IMR-90 (cell line): ENCODE results near the gene CALCOCO1. TPM values are rescaled to one million over a fixed set of nuclear protein-coding genes. Genes with fewer than 3 reads are reported as not detected.

ENCODE experiments used
- ATAC-seq: fragments of 200-7000 bp; cut with Tn5 transposase; 2 replicates; pipeline ENCODE4 v1.9.1; 2020; ENCODE audit warnings: low read depth, mild to moderate bottlenecking, moderate library complexity
- BruUV-seq: library from RNA; stranded (reverse); fragments of 400-500 nt; replicated peaks from 2 replicates; lab custom pipeline; 2021; lab: Mats Ljungman, UMichigan
- CTCF ChIA-PET: fragments of 300-600 bp; formaldehyde crosslinking; extraction: SDS; loops from one replicate; lab custom pipeline; 2021; ENCODE audit warnings: antibody characterized with exemption; lab: Yijun Ruan, JAX
- POLR2A ChIA-PET: fragments of 300-600 bp; sonication (Branson Sonifier 250); formaldehyde crosslinking; loops from one replicate; lab custom pipeline; 2022; ENCODE audit warnings: antibody characterized with exemption; ENCODE audit not compliant: unreplicated experiment; lab: Charles Lee
- DNase-seq: peaks from one replicate; pipeline ENCODE4 v3.0.0; 2013
- H2AFZ ChIP-seq: replicated peaks from 2 replicates; pipeline ENCODE3; 2013; ENCODE audit warnings: low read length, mild to moderate bottlenecking; ENCODE audit not compliant: poor library complexity
- H2AK5ac ChIP-seq: 2 replicates; pipeline ENCODE4 v1.6.1; 2013; ENCODE audit warnings: low read depth, low read length, inconsistent platforms
- H2AK9ac ChIP-seq: replicated peaks from 2 replicates; pipeline ENCODE3; 2013; ENCODE audit warnings: mild to moderate bottlenecking, low read depth, low read length, moderate library complexity; ENCODE audit not compliant: poor library complexity
- H2BK120ac ChIP-seq: 2 replicates; pipeline ENCODE4 v1.6.1; 2013; ENCODE audit warnings: low read depth, low read length, inconsistent platforms
- H2BK15ac ChIP-seq: 3 replicates; pipeline ENCODE4 v1.6.1; 2013; ENCODE audit warnings: low read depth, low read length, inconsistent platforms
- H2BK20ac ChIP-seq: 2 replicates; pipeline ENCODE4 v1.6.1; 2013; ENCODE audit warnings: low read depth, mild to moderate bottlenecking, inconsistent platforms, low read length, moderate library complexity
- H2BK5ac ChIP-seq: 2 replicates; pipeline ENCODE4 v1.6.1; 2013; ENCODE audit warnings: mild to moderate bottlenecking, low read depth, low read length, inconsistent platforms; ENCODE audit not compliant: poor library complexity, severe bottlenecking
- H3K14ac ChIP-seq: replicated peaks from 2 replicates; pipeline ENCODE4 v1.6.1; 2013; ENCODE audit warnings: low read depth, low read length, inconsistent platforms
- H3K18ac ChIP-seq: 2 replicates; pipeline ENCODE4 v1.6.1; 2013; ENCODE audit warnings: low read depth, low read length, control low read depth
- H3K23ac ChIP-seq: 2 replicates; pipeline ENCODE4 v1.6.1; 2013; ENCODE audit warnings: low read depth, low read length, inconsistent platforms
- H3K27ac ChIP-seq: 2 replicates; pipeline ENCODE4 v1.5.1; 2013; ENCODE audit warnings: mild to moderate bottlenecking, control low read depth, low read length; ENCODE audit not compliant: insufficient read depth
- H3K27me3 ChIP-seq: 2 replicates; pipeline ENCODE4 v1.6.1; 2013; ENCODE audit warnings: low read length; ENCODE audit not compliant: control insufficient read depth, insufficient read depth
- H3K36me3 ChIP-seq: 2 replicates; pipeline ENCODE4 v1.6.1; 2013; ENCODE audit warnings: low read length, mixed read lengths; ENCODE audit not compliant: control insufficient read depth, insufficient read depth
- H3K4ac ChIP-seq: 2 replicates; pipeline ENCODE4 v1.6.1; 2013; ENCODE audit warnings: low read depth, low read length, inconsistent platforms
- H3K4me1 ChIP-seq: 2 replicates; pipeline ENCODE4 v1.6.1; 2013; ENCODE audit warnings: low read length, mixed read lengths; ENCODE audit not compliant: control insufficient read depth, insufficient read depth
- H3K4me2 ChIP-seq: 2 replicates; pipeline ENCODE4 v1.6.1; 2013; ENCODE audit warnings: low read depth, mild to moderate bottlenecking, control low read depth, low read length, moderate library complexity
- H3K4me3 ChIP-seq: 2 replicates; pipeline ENCODE4 v1.5.1; 2013; ENCODE audit warnings: low read depth, mild to moderate bottlenecking, control low read depth, low read length, moderate library complexity; ENCODE audit not compliant: insufficient read depth
- H3K56ac ChIP-seq: 2 replicates; pipeline ENCODE4 v1.6.1; 2013; ENCODE audit warnings: low read length, inconsistent platforms; ENCODE audit not compliant: insufficient read depth; ENCODE audit errors: extremely low read depth
- H3K79me1 ChIP-seq, 2 experiments: 2 replicates each; pipeline ENCODE4 v1.6.1; 2013; ENCODE audit warnings: low read length in 2 of 2, inconsistent platforms in 1 of 2, low read depth in 1 of 2
- H3K9ac ChIP-seq: 2 replicates; pipeline ENCODE4 v1.6.1; 2013; ENCODE audit warnings: low read depth, low read length, control low read depth
- H3K9me1 ChIP-seq: 2 replicates; pipeline ENCODE4 v1.6.1; 2013; ENCODE audit warnings: low read length, inconsistent platforms; ENCODE audit not compliant: insufficient read depth
- H3K9me3 ChIP-seq: 2 replicates; pipeline ENCODE4 v1.6.1; 2013; ENCODE audit warnings: low read length; ENCODE audit not compliant: control insufficient read depth, insufficient read depth
- H4K20me1 ChIP-seq: 2 replicates; pipeline ENCODE4 v1.6.1; 2013; ENCODE audit warnings: low read length, inconsistent platforms; ENCODE audit not compliant: insufficient read depth
- H4K5ac ChIP-seq: 2 replicates; pipeline ENCODE4 v1.6.1; 2013; ENCODE audit warnings: mild to moderate bottlenecking, low read depth, low read length, control low read depth
- H4K8ac ChIP-seq, 2 experiments: 2 replicates each; pipeline ENCODE4 v1.6.1; 2013; ENCODE audit warnings: low read depth in 2 of 2, low read length in 2 of 2, control low read depth in 1 of 2, inconsistent platforms in 1 of 2
- H4K91ac ChIP-seq: 2 replicates; pipeline ENCODE4 v1.6.1; 2013; ENCODE audit warnings: low read depth, low read length, inconsistent platforms; ENCODE audit not compliant: insufficient read depth
- BHLHE40 ChIP-seq: fragments of 150-350 bp; IDR thresholded peaks from 2 replicates; pipeline ENCODE4 v1.6.1; 2016; ENCODE audit warnings: mild to moderate bottlenecking, low read depth, low read length
- CEBPB ChIP-seq: IDR thresholded peaks from 2 replicates; pipeline ENCODE4 v1.6.1; 2012; ENCODE audit warnings: low read depth, low read length, improper control_type of control experiment
- CHD1 ChIP-seq: IDR thresholded peaks from 2 replicates; pipeline ENCODE4 v1.6.1; 2012; ENCODE audit warnings: low read depth, low read length, improper control_type of control experiment
- FOS ChIP-seq: fragments of 150-350 bp; IDR thresholded peaks from 2 replicates; pipeline ENCODE4 v1.6.1; 2016; ENCODE audit warnings: low read depth, low read length
- MAFK ChIP-seq: IDR thresholded peaks from 2 replicates; pipeline ENCODE4 v1.6.1; 2012; ENCODE audit warnings: low read depth, low read length, improper control_type of control experiment
- MAZ ChIP-seq: IDR thresholded peaks from 2 replicates; pipeline ENCODE4 v1.6.1; 2012; ENCODE audit warnings: low read depth, mild to moderate bottlenecking, low read length, improper control_type of control experiment, moderate library complexity, borderline replicate concordance
- MXI1 ChIP-seq: IDR thresholded peaks from 2 replicates; pipeline ENCODE4 v1.6.1; 2012; ENCODE audit warnings: low read depth, mild to moderate bottlenecking, low read length, moderate library complexity, borderline replicate concordance
- NFE2L2 ChIP-seq: fragments of 150-350 bp; IDR thresholded peaks from 2 replicates; pipeline ENCODE4 v1.6.1; 2016; ENCODE audit warnings: low read depth, mild to moderate bottlenecking, low read length
- POLR2A ChIP-seq: IDR thresholded peaks from 2 replicates; pipeline ENCODE4 v1.6.1; 2012; ENCODE audit warnings: mild to moderate bottlenecking, low read depth, low read length
- RAD21 ChIP-seq: IDR thresholded peaks from 2 replicates; pipeline ENCODE4 v1.6.1; 2012; ENCODE audit warnings: low read length, improper control_type of control experiment
- RCOR1 ChIP-seq: IDR thresholded peaks from 2 replicates; pipeline ENCODE4 v1.6.1; 2012; ENCODE audit warnings: mild to moderate bottlenecking, low read length, improper control_type of control experiment; ENCODE audit not compliant: insufficient replicate concordance
- RFX5 ChIP-seq: IDR thresholded peaks from 2 replicates; pipeline ENCODE4 v1.8.0; 2012; ENCODE audit warnings: low read depth, mild to moderate bottlenecking, low read length, moderate library complexity
- SMC3 ChIP-seq: fragments of 150-350 bp; IDR thresholded peaks from 2 replicates; pipeline ENCODE4 v1.6.1; 2016; ENCODE audit warnings: low read depth, mild to moderate bottlenecking, antibody characterized with exemption, low read length, moderate library complexity
- dilution Hi-C: fragments of 300-500 bp; cut with HindIII; formaldehyde crosslinking; loops from one replicate; pipeline ENCODE4 v1.14.3; 2018; ENCODE audit warnings: low sequenced_read_pairs; ENCODE audit not compliant: unreplicated experiment
- in situ Hi-C: fragments of 300-500 bp; cut with MboI; formaldehyde crosslinking; loops from 3 replicates; pipeline ENCODE4 v1.14.3; 2019; ENCODE audit warnings: low sequenced_read_pairs, inconsistent platforms, mixed read lengths
- intact Hi-C: fragments of 100-400 bp; cut with micrococcal nuclease; formaldehyde crosslinking; loops from 2 replicates; pipeline ENCODE4 v1.10.0; 2022
- polyA plus RNA-seq, 3 experiments: library from polyadenylated mRNA; depleted of rRNA; stranded (reverse); fragments of >200 nt; gene quantifications; 2 replicates each; pipeline ENCODE4 v1.2.3, GENCODE V29; 2012; ENCODE audit warnings: low replicate concordance in 1 of 3
- total RNA-seq: library from RNA; depleted of rRNA; stranded (reverse); fragments of >200 nt; gene quantifications from 2 replicates; pipeline ENCODE4 v1.2.3, GENCODE V29; 2012
- TF ChIP-seq, protein P1 (sequence below): fragments of 150-350 bp; IDR thresholded peaks from 2 replicates; pipeline ENCODE4 v1.6.1; 2016; ENCODE audit warnings: low read depth, mild to moderate bottlenecking, low read length, moderate library complexity, borderline replicate concordance
- TF ChIP-seq, protein P2 (sequence below): fragments of 150-350 bp; IDR thresholded peaks from 2 replicates; pipeline ENCODE4 v1.6.1; 2017; ENCODE audit warnings: mild to moderate bottlenecking, antibody characterized with exemption, low read length, low read depth
- TF ChIP-seq, protein P3 (sequence below): conservative IDR thresholded peaks from 2 replicates; pipeline ENCODE4 v1.5.1; 2012; ENCODE audit warnings: mild to moderate bottlenecking, low read depth, low read length, improper control_type of control experiment

CALCOCO1 gene
- total and polyA plus RNA-seq, 2 of the 4 experiments (the other 2 are of a cell fraction), result 156 to 169 TPM

DNA sequence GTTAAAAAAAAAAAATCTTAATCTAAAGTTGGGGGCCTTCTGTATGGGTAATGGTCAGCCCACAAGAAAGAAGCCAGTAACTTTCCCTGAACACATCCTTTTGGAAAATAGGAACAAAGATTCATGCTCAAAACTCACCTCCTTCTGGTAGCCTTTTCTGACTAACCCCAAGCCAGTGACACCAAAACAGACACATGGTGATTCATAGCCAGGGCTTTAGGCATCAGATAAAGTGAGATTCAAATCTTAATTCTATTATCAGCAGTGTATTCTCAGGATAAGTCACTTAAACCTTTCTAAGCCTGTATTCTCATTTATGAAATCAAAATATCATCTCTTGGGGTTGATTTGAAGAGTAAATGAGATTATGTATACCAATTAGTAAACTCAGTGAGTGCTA is 56.3 kb downstream of the CALCOCO1 start:
- H2AK9ac ChIP-seq, result no peak overlapping the region
- H3K36me3 ChIP-seq, result peaks cover 41% of the 10 kb centered on the region
- no peak overlapping the region for H3K14ac ChIP-seq
- DNase-seq, result no peak
- in situ Hi-C loops, result no loop called here
- H2AFZ ChIP-seq, result no peak overlapping the region
- H3K9me3 ChIP-seq, result no peaks in the 10 kb centered on the region
- H3K27me3 ChIP-seq, result no peaks in the 10 kb centered on the region
- H2AK5ac ChIP-seq, result no peak overlapping the region
- BruUV-seq, result no TSS peak
- no peak overlapping the region for H3K4me2 ChIP-seq
- H3K4me3 ChIP-seq, result no peak overlapping the region
- peaks cover 5% of the 10 kb centered on the region for H3K4me1 ChIP-seq
- dilution Hi-C loops, result no loop called here
- H4K20me1 ChIP-seq, result no peaks in the 10 kb centered on the region; the same call in 1 of the 2 replicates
- no peak overlapping the region for H4K8ac ChIP-seq
- H4K5ac ChIP-seq, result no peak overlapping the region
- no peak overlapping the region for H3K4ac ChIP-seq
- H3K9me1 ChIP-seq, result peaks cover 13% of the 10 kb centered on the region; the same call in 1 of the 2 replicates
- H4K91ac ChIP-seq, result no peak overlapping the region
- no peak overlapping the region for H3K56ac ChIP-seq
- H3K23ac ChIP-seq, result no peak overlapping the region
- TF ChIP-seq FOS (no peak), MAFK (no peak), CEBPB (no peak), MXI1 (no peak), CHD1 (no peak), NFE2L2 (no peak), RAD21 (no peak), RFX5 (no peak), MAZ (no peak), SMC3 (no peak), BHLHE40 (no peak), POLR2A (no peak), RCOR1 (no peak)
- TF ChIP-seq, protein P1, sequence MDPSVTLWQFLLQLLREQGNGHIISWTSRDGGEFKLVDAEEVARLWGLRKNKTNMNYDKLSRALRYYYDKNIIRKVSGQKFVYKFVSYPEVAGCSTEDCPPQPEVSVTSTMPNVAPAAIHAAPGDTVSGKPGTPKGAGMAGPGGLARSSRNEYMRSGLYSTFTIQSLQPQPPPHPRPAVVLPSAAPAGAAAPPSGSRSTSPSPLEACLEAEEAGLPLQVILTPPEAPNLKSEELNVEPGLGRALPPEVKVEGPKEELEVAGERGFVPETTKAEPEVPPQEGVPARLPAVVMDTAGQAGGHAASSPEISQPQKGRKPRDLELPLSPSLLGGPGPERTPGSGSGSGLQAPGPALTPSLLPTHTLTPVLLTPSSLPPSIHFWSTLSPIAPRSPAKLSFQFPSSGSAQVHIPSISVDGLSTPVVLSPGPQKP, result no peak
- TF ChIP-seq, protein P2, sequence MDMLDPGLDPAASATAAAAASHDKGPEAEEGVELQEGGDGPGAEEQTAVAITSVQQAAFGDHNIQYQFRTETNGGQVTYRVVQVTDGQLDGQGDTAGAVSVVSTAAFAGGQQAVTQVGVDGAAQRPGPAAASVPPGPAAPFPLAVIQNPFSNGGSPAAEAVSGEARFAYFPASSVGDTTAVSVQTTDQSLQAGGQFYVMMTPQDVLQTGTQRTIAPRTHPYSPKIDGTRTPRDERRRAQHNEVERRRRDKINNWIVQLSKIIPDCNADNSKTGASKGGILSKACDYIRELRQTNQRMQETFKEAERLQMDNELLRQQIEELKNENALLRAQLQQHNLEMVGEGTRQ, result no peak
- TF ChIP-seq, protein P3, sequence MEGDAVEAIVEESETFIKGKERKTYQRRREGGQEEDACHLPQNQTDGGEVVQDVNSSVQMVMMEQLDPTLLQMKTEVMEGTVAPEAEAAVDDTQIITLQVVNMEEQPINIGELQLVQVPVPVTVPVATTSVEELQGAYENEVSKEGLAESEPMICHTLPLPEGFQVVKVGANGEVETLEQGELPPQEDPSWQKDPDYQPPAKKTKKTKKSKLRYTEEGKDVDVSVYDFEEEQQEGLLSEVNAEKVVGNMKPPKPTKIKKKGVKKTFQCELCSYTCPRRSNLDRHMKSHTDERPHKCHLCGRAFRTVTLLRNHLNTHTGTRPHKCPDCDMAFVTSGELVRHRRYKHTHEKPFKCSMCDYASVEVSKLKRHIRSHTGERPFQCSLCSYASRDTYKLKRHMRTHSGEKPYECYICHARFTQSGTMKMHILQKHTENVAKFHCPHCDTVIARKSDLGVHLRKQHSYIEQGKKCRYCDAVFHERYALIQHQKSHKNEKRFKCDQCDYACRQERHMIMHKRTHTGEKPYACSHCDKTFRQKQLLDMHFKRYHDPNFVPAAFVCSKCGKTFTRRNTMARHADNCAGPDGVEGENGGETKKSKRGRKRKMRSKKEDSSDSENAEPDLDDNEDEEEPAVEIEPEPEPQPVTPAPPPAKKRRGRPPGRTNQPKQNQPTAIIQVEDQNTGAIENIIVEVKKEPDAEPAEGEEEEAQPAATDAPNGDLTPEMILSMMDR, result no peak
- ChIA-PET CTCF (no interaction called here), POLR2A (no interaction called here)
- H2BK20ac ChIP-seq, result no peak overlapping the region
- H3K18ac ChIP-seq, result no peak overlapping the region
- H3K79me1 ChIP-seq, result peaks cover 42 to 63% of the 10 kb centered on the region in 2 experiments
- no peak overlapping the region for H3K27ac ChIP-seq
- H2BK15ac ChIP-seq, result no peak overlapping the region
- H2BK5ac ChIP-seq, result no peak overlapping the region
- intact Hi-C loops, result no loop called here
- no peak for ATAC-seq
- H3K9ac ChIP-seq, result no peak overlapping the region
- no peak overlapping the region for H2BK120ac ChIP-seq
